Measurements from ENCODE around the gene TNFRSF4.

Gene TNFRSF4

DNA sequence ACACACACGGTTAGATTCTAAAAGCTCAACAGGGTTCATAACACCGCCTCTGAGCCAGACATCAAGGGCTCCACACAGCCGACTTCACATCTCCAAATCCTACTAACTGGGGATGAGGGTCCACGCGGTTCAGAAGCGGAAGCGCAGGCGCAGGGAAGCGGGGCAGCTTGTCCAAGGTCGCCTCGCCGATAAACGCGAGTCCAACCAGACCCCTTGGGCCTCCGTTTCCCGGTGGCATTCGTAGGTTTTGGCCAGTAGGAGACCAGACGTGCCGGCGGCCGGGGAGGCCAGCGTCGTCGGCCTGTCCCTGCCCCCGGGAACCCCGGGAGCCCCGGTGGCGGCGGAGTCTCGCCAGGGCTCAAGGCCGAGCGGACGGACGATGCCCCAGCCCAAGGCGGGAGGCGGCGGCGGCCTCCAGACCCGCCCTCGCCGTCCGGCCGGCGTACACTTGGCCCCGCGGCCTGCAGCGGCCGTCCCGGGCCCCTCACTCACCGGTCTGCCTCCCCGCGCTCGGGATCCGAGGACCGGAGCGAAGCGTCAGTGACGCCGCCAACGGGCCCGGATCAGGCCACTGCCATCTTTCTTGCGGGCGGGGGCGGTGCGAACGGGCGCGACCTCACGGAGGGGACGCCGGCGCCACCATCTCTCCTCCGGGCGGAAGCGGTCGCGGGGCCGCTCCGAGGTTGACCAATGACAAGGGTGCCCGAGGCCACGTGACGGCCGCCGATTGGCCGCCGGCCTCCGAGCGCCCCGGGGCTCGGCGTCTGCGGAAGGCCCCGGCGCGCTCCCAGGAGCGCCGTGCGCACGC lies 17.7 kb upstream of the TNFRSF4 start, which contains the start of gene SDF4:
SDF4 (minus strand) TSS at position 602 of the 808 bp plus-strand sequence. CDS start 3,229 bp downstream, outside the sequence.
- Histone ChIP-seq H3K9ac (ENCODE audit: insufficient read length, low read depth) (peak within 1 kb of the TSS; percentile 99), H3K27me3 (ENCODE audit: insufficient read depth, insufficient read length) (no peaks in the 10 kb centered on the region), H3K9me3 (ENCODE audit: insufficient read depth, low read length) (peaks cover 8% of the 10 kb centered on the region; the same call in 1 of the 2 replicates), H3K36me3 (ENCODE audit: insufficient read depth, insufficient read length, low read length) (peaks cover 66% of the 10 kb centered on the region), H3K4me3 (ENCODE audit: insufficient read length, low read depth) (peak within 1 kb of the TSS; percentile 94), H3K4me1 (ENCODE audit: insufficient read depth, insufficient read length) (peaks cover 3% of the 10 kb centered on the region)
- DNase-seq (ENCODE audit: low read depth, low spot score): peak; percentile 90
- TF ChIP-seq YY1 (IDR thresholded peaks at IDR 0.05; ENCODE audit: insufficient read depth, insufficient read length) (peak; percentile 93), SUZ12 (IDR thresholded peaks at IDR 0.05; ENCODE audit: extremely low read depth, insufficient read depth, insufficient read length) (no peak)

DNA sequence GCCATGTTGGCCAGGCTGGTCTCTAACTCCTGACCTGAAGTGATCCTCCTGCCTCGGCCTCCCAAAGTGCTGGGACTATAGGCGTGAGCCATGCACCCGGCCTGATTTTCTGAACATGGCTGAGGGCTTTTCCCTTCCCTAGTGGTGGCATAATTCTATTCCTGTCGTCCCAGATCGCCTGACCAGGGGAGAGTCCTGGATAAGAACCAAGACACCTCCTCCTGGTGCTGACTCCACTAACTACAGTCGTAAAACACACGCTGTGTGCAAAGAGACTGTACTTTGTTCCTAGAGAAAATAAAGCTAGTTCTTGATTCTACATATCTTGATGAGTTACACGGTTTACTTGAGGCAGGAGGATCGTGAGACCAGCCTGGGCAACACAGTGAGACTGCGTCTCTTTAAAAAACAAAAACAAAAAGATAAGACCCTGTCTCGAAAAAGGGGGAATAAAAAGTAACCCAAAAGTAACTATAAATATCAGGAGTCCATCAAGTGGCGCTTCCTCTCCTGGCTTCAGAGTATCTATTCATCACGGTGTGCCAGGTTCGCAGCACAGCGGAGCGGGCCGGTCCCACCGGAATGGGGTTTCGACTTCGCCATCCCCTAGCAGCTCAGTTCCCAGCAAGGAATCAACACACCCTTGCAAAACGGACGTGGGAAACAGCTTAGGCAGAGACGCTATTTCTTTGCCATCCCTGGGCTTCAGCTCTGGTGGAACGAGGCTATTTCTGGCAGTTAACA lies 16.9 kb upstream of the TNFRSF4 start:
- Histone ChIP-seq H3K4me1 (ENCODE audit: insufficient read depth, insufficient read length) (peaks cover 3% of the 10 kb centered on the region), H3K9me3 (ENCODE audit: insufficient read depth, low read length) (peaks cover 8% of the 10 kb centered on the region; the same call in 1 of the 2 replicates), H3K4me3 (ENCODE audit: insufficient read length, low read depth) (peak overlapping the region; percentile 94), H3K36me3 (ENCODE audit: insufficient read depth, insufficient read length, low read length) (peaks cover 73% of the 10 kb centered on the region), H3K9ac (ENCODE audit: insufficient read length, low read depth) (peak overlapping the region; percentile 99), H3K27me3 (ENCODE audit: insufficient read depth, insufficient read length) (no peaks in the 10 kb centered on the region)
- no peak for DNase-seq (ENCODE audit: low read depth, low spot score)
- TF ChIP-seq SUZ12 (IDR thresholded peaks at IDR 0.05; ENCODE audit: extremely low read depth, insufficient read depth, insufficient read length) (no peak), YY1 (IDR thresholded peaks at IDR 0.05; ENCODE audit: insufficient read depth, insufficient read length) (no peak), ZNF274 (IDR thresholded peaks at IDR 0.05; ENCODE audit: low read depth, low read length) (no peak)

DNA sequence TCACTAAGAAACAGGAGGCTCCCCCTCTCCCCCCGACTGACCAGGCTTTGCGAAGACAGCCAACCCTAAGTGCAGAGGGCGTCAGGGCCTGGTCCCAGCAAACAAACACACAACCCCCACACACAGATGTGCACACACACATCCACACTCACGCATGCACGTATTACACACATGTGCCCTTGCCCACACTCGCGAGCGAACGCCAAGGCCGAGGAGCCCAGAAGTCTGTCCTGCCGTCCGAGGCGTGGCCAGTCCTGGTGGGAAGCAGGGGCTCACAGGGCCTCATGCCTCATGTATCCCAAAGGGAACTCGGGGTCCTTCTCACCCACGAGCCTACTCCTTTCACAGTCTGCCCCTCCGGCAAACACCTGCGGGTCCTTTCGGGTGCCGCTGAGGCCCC lies 15.8 kb upstream of the TNFRSF4 start:
- Histone ChIP-seq H3K36me3 (ENCODE audit: insufficient read depth, insufficient read length, low read length) (peaks cover 73% of the 10 kb centered on the region), H3K4me1 (ENCODE audit: insufficient read depth, insufficient read length) (peaks cover 3% of the 10 kb centered on the region), H3K9me3 (ENCODE audit: insufficient read depth, low read length) (peaks cover 8% of the 10 kb centered on the region; the same call in 1 of the 2 replicates), H3K9ac (ENCODE audit: insufficient read length, low read depth) (no peak overlapping the region), H3K4me3 (ENCODE audit: insufficient read length, low read depth) (no peak overlapping the region), H3K27me3 (ENCODE audit: insufficient read depth, insufficient read length) (no peaks in the 10 kb centered on the region)
- no peak for DNase-seq (ENCODE audit: low read depth, low spot score)
- TF ChIP-seq SUZ12 (IDR thresholded peaks at IDR 0.05; ENCODE audit: extremely low read depth, insufficient read depth, insufficient read length): no peak
- TF ChIP-seq YY1 (IDR thresholded peaks at IDR 0.05; ENCODE audit: insufficient read depth, insufficient read length): no peak
- no peak for TF ChIP-seq ZNF274 (IDR thresholded peaks at IDR 0.05; ENCODE audit: low read depth, low read length)

DNA sequence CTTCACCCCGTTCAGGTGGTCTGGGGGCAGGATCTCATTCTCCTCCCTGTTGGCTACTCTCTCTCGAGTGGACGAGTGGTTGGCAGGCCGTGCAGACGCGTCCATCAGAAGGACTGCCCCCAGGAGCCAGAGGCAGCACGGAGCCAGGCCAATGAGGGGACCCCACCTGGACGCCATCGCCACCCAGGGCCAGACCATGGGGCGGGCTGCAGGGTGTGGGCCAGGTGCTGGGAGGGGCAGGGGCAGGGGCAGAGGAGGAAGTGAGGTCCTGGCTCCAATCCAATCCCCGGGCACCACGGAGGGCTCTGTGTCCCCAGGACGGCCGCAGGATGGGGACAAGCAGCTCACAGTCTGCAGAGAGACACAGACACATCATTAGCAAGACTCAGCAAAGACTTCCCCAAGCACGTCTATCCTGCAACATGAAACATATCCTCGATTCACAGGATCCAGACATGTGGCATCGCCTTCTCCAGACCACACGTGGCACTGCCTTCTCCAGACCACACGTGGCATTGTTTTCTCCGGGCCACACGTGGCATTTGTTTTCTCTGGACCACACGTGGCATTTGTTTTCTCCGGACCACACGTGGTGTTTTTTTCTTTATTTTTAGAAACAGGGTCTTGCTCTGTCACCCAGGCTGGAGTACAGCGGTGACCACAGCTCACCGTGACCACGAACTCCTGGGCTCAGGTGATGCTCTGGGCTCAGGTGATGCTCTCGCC lies 14.8 kb upstream of the TNFRSF4 start:
- peaks cover 8% of the 10 kb centered on the region; the same call in 1 of the 2 replicates for H3K9me3 ChIP-seq (ENCODE audit: insufficient read depth, low read length)
- H3K27me3 ChIP-seq (ENCODE audit: insufficient read depth, insufficient read length): no peaks in the 10 kb centered on the region
- TF ChIP-seq SUZ12 (IDR thresholded peaks at IDR 0.05; ENCODE audit: extremely low read depth, insufficient read depth, insufficient read length) (no peak), ZNF274 (IDR thresholded peaks at IDR 0.05; ENCODE audit: low read depth, low read length) (no peak), YY1 (IDR thresholded peaks at IDR 0.05; ENCODE audit: insufficient read depth, insufficient read length) (no peak)
- no peak overlapping the region for H3K4me3 ChIP-seq (ENCODE audit: insufficient read length, low read depth)
- no peak overlapping the region for H3K9ac ChIP-seq (ENCODE audit: insufficient read length, low read depth)
- DNase-seq (ENCODE audit: low read depth, low spot score): no peak
- peaks cover 66% of the 10 kb centered on the region for H3K36me3 ChIP-seq (ENCODE audit: insufficient read depth, insufficient read length, low read length)
- peaks cover 3% of the 10 kb centered on the region for H3K4me1 ChIP-seq (ENCODE audit: insufficient read depth, insufficient read length)

DNA sequence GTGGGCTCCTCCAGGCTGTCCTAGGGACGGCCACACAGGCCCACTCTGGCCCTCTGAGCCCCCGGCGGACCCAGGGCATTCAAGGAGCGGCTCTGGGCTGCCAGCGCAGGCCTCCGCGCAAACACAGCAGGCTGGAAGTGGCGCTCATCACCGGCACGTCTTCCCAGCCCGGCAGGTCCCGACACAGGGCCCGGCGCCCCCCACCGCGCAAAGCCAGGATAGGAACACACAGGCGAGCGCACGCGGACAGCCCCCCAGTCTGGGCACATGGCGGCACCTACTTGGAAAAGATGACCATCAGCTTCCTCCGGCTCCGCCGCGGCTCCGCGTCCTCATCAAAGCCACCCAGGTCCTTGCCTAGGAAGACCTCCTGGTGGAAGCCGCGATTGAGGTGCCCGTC lies 14.2 kb upstream of the TNFRSF4 start:
- TF ChIP-seq SUZ12 (IDR thresholded peaks at IDR 0.05; ENCODE audit: extremely low read depth, insufficient read depth, insufficient read length) (no peak), YY1 (IDR thresholded peaks at IDR 0.05; ENCODE audit: insufficient read depth, insufficient read length) (no peak), ZNF274 (IDR thresholded peaks at IDR 0.05; ENCODE audit: low read depth, low read length) (no peak)
- Histone ChIP-seq H3K4me1 (ENCODE audit: insufficient read depth, insufficient read length) (peaks cover 2% of the 10 kb centered on the region), H3K4me3 (ENCODE audit: insufficient read length, low read depth) (no peak overlapping the region), H3K9me3 (ENCODE audit: insufficient read depth, low read length) (peaks cover 8% of the 10 kb centered on the region; the same call in 1 of the 2 replicates), H3K9ac (ENCODE audit: insufficient read length, low read depth) (no peak overlapping the region), H3K36me3 (ENCODE audit: insufficient read depth, insufficient read length, low read length) (peaks cover 65% of the 10 kb centered on the region), H3K27me3 (ENCODE audit: insufficient read depth, insufficient read length) (no peaks in the 10 kb centered on the region)
- DNase-seq (ENCODE audit: low read depth, low spot score): no peak

DNA sequence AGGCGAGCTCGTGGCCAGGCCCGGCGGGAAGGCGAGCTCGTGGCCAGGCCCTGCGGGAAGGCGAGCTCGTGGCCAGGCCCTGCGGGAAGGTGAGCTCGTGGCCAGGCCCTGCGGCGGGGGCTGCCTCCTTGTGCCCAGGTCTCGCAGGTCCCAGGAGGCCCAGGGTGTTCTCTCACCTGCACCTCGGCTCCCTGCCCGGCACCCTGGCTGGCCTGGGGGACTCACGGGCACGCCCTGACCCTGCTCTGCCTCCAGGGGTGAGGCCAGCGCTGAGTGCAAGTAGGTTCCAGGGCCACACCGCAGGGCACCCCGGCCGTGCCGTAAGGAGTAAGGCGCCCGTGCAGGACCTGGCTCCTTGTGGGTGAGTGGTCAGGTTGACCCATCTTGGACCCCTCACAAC lies 13.4 kb upstream of the TNFRSF4 start:
- H3K36me3 ChIP-seq (ENCODE audit: insufficient read depth, insufficient read length, low read length): peaks cover 68% of the 10 kb centered on the region
- no peaks in the 10 kb centered on the region for H3K9me3 ChIP-seq (ENCODE audit: insufficient read depth, low read length)
- no peak for DNase-seq (ENCODE audit: low read depth, low spot score)
- no peak overlapping the region for H3K9ac ChIP-seq (ENCODE audit: insufficient read length, low read depth)
- H3K4me1 ChIP-seq (ENCODE audit: insufficient read depth, insufficient read length): no peaks in the 10 kb centered on the region
- H3K27me3 ChIP-seq (ENCODE audit: insufficient read depth, insufficient read length): no peaks in the 10 kb centered on the region
- H3K4me3 ChIP-seq (ENCODE audit: insufficient read length, low read depth): no peak overlapping the region
- TF ChIP-seq ZNF274 (IDR thresholded peaks at IDR 0.05; ENCODE audit: low read depth, low read length) (no peak), SUZ12 (IDR thresholded peaks at IDR 0.05; ENCODE audit: extremely low read depth, insufficient read depth, insufficient read length) (no peak), YY1 (IDR thresholded peaks at IDR 0.05; ENCODE audit: insufficient read depth, insufficient read length) (no peak)
